ENCODE measurements around the gene IFI35. TPM values are rescaled to one million over a fixed set of nuclear protein-coding genes. Genes with fewer than 3 reads are reported as not detected.

IFI35 gene
- total and polyA plus RNA-seq, 9 of the 15 experiments (the other 6 are each of a cell fraction or from before 2014, with no cell fraction given) = 4.4 to 13.1 (median 10.2) TPM

DNA sequence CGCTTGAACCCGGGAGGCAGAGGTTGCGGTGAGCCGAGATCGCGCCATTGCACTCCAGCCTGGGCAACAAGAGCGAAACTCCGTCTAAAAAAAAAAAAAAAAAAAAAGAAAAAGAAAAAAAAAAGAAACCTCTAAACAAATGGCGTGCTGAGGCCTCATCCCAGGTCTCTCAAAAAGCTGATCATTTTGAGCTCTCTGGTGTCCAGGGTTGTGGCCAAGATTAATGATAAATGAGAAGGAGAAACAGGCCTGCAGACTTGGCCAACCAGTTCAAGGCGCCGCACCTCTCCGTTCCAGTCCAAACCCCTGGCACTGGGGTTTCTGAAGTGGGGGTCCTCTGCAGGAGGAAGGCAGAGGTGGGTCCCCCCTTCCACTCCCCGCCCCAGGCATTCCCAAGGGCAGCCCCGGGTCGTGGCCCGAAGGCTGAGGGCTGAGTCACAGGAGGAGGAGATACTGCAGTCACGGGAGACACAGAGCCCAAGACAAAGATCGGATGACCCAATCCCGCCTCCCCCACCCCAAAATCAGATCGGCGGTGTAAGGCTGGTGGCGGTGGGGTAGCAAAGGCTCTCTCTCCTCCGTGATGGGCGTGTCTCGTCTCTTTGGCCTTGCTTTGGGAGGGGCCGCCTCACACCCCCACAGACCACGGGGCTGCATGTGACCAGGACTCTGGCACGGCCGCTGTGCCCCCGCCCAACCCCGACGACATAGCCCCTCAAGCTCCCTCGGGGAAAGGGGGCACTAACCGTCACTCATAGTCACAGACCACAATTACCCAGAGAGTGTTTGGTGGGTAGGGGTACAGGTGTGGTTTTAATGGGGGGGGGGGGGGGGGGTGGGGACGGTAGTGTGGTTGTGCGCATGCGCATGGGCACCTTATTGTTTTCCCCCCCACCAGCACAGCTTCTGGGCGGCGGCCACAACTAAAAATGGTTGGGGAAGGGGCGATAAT lies 14.5 kb downstream of the IFI35 start (continued):
- TF ChIP-seq TEAD4 (IDR thresholded peaks at IDR 0.05; ENCODE audit: low read length) = peak; percentile 29; the same call in 1 of the 2 replicates
- no peak for TF ChIP-seq TEAD4 (CRISPR knock-in tag; IDR thresholded peaks at IDR 0.05; ENCODE audit: borderline replicate concordance)
- peak; percentile 83 for TF ChIP-seq ESRRA (IDR thresholded peaks at IDR 0.05; ENCODE audit: borderline replicate concordance, low read depth)
- no peak for TF ChIP-seq DMBX1 (CRISPR knock-in tag; IDR thresholded peaks at IDR 0.05; ENCODE audit: borderline replicate concordance)
- TF ChIP-seq EGR1 (conservative IDR thresholded peaks at IDR 0.05) = peak; percentile 77
- no peak for TF ChIP-seq ZNF143 (CRISPR knock-in tag; IDR thresholded peaks at IDR 0.05)
- TF ChIP-seq DACH1 (IDR thresholded peaks at IDR 0.05; ENCODE audit: partially characterized antibody) = peak; percentile 38
- no peak for TF ChIP-seq ZNF717 (CRISPR knock-in tag; IDR thresholded peaks at IDR 0.05)
- TF ChIP-seq, protein P1, sequence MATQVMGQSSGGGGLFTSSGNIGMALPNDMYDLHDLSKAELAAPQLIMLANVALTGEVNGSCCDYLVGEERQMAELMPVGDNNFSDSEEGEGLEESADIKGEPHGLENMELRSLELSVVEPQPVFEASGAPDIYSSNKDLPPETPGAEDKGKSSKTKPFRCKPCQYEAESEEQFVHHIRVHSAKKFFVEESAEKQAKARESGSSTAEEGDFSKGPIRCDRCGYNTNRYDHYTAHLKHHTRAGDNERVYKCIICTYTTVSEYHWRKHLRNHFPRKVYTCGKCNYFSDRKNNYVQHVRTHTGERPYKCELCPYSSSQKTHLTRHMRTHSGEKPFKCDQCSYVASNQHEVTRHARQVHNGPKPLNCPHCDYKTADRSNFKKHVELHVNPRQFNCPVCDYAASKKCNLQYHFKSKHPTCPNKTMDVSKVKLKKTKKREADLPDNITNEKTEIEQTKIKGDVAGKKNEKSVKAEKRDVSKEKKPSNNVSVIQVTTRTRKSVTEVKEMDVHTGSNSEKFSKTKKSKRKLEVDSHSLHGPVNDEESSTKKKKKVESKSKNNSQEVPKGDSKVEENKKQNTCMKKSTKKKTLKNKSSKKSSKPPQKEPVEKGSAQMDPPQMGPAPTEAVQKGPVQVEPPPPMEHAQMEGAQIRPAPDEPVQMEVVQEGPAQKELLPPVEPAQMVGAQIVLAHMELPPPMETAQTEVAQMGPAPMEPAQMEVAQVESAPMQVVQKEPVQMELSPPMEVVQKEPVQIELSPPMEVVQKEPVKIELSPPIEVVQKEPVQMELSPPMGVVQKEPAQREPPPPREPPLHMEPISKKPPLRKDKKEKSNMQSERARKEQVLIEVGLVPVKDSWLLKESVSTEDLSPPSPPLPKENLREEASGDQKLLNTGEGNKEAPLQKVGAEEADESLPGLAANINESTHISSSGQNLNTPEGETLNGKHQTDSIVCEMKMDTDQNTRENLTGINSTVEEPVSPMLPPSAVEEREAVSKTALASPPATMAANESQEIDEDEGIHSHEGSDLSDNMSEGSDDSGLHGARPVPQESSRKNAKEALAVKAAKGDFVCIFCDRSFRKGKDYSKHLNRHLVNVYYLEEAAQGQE (IDR thresholded peaks at IDR 0.05; ENCODE audit: borderline replicate concordance) = peak; percentile 24; the same call in 1 of the 2 replicates
- TF ChIP-seq, protein P1 (CRISPR knock-in tag; IDR thresholded peaks at IDR 0.05; ENCODE audit: low read depth) = no peak
- peak; percentile 81 for TF ChIP-seq MTA1 (IDR thresholded peaks at IDR 0.05; ENCODE audit: borderline replicate concordance)
- TF ChIP-seq ZNF764 (CRISPR knock-in tag; IDR thresholded peaks at IDR 0.05; ENCODE audit: low read depth) = no peak
- TF ChIP-seq, protein P2, sequence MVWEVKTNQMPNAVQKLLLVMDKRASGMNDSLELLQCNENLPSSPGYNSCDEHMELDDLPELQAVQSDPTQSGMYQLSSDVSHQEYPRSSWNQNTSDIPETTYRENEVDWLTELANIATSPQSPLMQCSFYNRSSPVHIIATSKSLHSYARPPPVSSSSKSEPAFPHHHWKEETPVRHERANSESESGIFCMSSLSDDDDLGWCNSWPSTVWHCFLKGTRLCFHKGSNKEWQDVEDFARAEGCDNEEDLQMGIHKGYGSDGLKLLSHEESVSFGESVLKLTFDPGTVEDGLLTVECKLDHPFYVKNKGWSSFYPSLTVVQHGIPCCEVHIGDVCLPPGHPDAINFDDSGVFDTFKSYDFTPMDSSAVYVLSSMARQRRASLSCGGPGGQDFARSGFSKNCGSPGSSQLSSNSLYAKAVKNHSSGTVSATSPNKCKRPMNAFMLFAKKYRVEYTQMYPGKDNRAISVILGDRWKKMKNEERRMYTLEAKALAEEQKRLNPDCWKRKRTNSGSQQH (CRISPR knock-in tag; IDR thresholded peaks at IDR 0.05) = no peak
- TF ChIP-seq TBP (optimal IDR thresholded peaks at IDR 0.05; ENCODE audit: low read depth, low read length) = peak; percentile 60
- TF ChIP-seq CBFA2T3 (IDR thresholded peaks at IDR 0.05) = peak; percentile 52
- TF ChIP-seq ZNF57 (CRISPR knock-in tag; IDR thresholded peaks at IDR 0.05) = no peak
